Smooth muscle cell (in vitro differentiated cells): ENCODE measurements around the gene QKI. TPM values are rescaled to one million over a fixed set of nuclear protein-coding genes. Genes with fewer than 3 reads are reported as not detected.
"Not testable (repeated sequence)": the region's sequence is repeated elsewhere in the genome, so short reads cannot be mapped to it uniquely, and the experiment has no call there.

Experiments
- DNase-seq: peaks from one replicate; lab custom pipeline; 2025; ENCODE audit not compliant: unreplicated experiment; lab: John Stamatoyannopoulos, UW
- H2AFZ ChIP-seq: fragments of 200-600 bp; sonication (generic); 2 replicates; pipeline ENCODE4 v1.6.0; 2016; ENCODE audit warnings: antibody characterized with exemption, low read depth, mild to moderate bottlenecking
- H3F3A ChIP-seq: fragments of 200-600 bp; sonication (generic); 2 replicates; pipeline ENCODE4 v1.6.0; 2017; ENCODE audit warnings: antibody characterized with exemption, low read depth
- H3K27ac ChIP-seq: fragments of 200-600 bp; sonication (generic); 2 replicates; pipeline ENCODE4 v1.5.1; 2016; ENCODE audit warnings: low read depth, mild to moderate bottlenecking
- H3K27me3 ChIP-seq: fragments of 200-600 bp; sonication (generic); 2 replicates; pipeline ENCODE4 v1.6.1; 2016; ENCODE audit warnings: low read depth, mild to moderate bottlenecking
- H3K36me3 ChIP-seq: fragments of 200-600 bp; sonication (generic); 2 replicates; pipeline ENCODE4 v1.5.1; 2016; ENCODE audit warnings: low read depth
- H3K4me1 ChIP-seq: fragments of 200-600 bp; sonication (generic); 2 replicates; pipeline ENCODE4 v1.5.1; 2016; ENCODE audit warnings: low read depth
- H3K4me2 ChIP-seq: fragments of 200-600 bp; sonication (generic); 2 replicates; pipeline ENCODE4 v1.6.0; 2016; ENCODE audit warnings: mild to moderate bottlenecking
- H3K4me3 ChIP-seq: fragments of 200-600 bp; sonication (generic); 2 replicates; pipeline ENCODE4 v1.5.1; 2016; ENCODE audit warnings: mild to moderate bottlenecking
- H3K79me2 ChIP-seq: fragments of 200-600 bp; sonication (generic); 2 replicates; pipeline ENCODE4 v1.6.0; 2016; ENCODE audit warnings: low read depth, mild to moderate bottlenecking
- H3K9ac ChIP-seq: fragments of 200-600 bp; sonication (generic); 2 replicates; pipeline ENCODE4 v1.6.0; 2016; ENCODE audit warnings: low read depth
- H3K9me3 ChIP-seq: fragments of 200-600 bp; sonication (generic); replicated peaks from 2 replicates; pipeline ENCODE4 v1.5.1; 2016; ENCODE audit warnings: low read depth
- H4K20me1 ChIP-seq: fragments of 200-600 bp; sonication (generic); 2 replicates; pipeline ENCODE4 v1.6.0; 2016; ENCODE audit warnings: low read depth
- CTCF ChIP-seq: fragments of 200-600 bp; sonication (generic); IDR thresholded peaks from 2 replicates; pipeline ENCODE4 v1.5.1; 2017; ENCODE audit warnings: borderline replicate concordance, mild to moderate bottlenecking, antibody characterized with exemption; ENCODE audit not compliant: insufficient read depth, poor library complexity, severe bottlenecking
- WGBS: methylation state at CpG from one replicate; pipeline ENCODE4 v1.1.7; 2016; ENCODE audit warnings: low lambda C conversion rate; 5-methylcytosine and 5-hydroxymethylcytosine counted together
- polyA plus RNA-seq: library from polyadenylated mRNA; unstranded; fragments of >200 nt; fragmentation: Nextera tagmentation; extraction: Ambion mirVana; gene quantifications from 2 replicates; pipeline ENCODE4 v1.2.1, GENCODE V29; 2016
- total RNA-seq: library from RNA; depleted of rRNA; stranded (reverse); fragments of >200 nt; gene quantifications from 2 replicates; pipeline ENCODE4 v1.2.3, GENCODE V29; 2014

Gene QKI
- total and polyA plus RNA-seq, 2 experiments from 2014 or later = 65.1 to 162 TPM

- H3K4me3 ChIP-seq = no peak overlapping the region
- H2AFZ ChIP-seq = no peak overlapping the region
- TF ChIP-seq CTCF = no peak
- H3K4me1 ChIP-seq = no peaks in the 10 kb centered on the region
- H3K4me2 ChIP-seq = no peak overlapping the region
- H3K9ac ChIP-seq = no peak overlapping the region
- WGBS = 97% methylated on average over 10 of the region's 10 CpGs
- no peaks in the 10 kb centered on the region for H3K9me3 ChIP-seq
- no peaks in the 10 kb centered on the region for H3F3A ChIP-seq
- H4K20me1 ChIP-seq = no peaks in the 10 kb centered on the region
- H3K79me2 ChIP-seq = no peaks in the 10 kb centered on the region
- no peaks in the 10 kb centered on the region for H3K27me3 ChIP-seq
- no peak overlapping the region for H3K27ac ChIP-seq
- DNase-seq = no peak
- no peaks in the 10 kb centered on the region for H3K36me3 ChIP-seq
These were observed 37.0 kb upstream of the QKI start for GRCh38 chr6:163377561-163377960.

DNA sequence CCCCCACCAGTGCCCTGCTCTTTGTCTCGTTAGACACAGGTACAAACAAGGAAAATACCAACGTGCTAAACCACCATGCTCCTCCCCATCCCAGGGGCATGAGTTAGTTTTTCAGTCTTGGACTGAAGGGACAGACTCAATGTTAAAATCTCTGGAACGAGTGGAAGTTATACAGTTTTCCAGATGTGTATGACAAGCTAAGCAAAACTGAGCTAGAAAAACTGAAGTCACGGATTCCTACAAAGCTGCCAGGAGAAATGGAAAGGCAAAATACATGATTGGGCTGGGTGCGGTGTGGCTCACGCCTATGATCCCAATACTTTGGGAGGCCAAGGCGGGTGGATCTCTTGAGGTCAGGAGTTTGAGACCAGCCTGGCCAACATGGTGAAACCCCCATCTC lies 34.3 kb upstream of the QKI start:
- H4K20me1 ChIP-seq = no peaks in the 10 kb centered on the region
- H3K79me2 ChIP-seq = no peaks in the 10 kb centered on the region
- H3K27me3 ChIP-seq = no peaks in the 10 kb centered on the region
- no peak overlapping the region for H3K9ac ChIP-seq
- H3F3A ChIP-seq = no peaks in the 10 kb centered on the region
- WGBS = 93% methylated on average over 7 of the region's 7 CpGs
- DNase-seq = no peak
- H3K4me3 ChIP-seq = no peak overlapping the region
- no peak overlapping the region for H3K27ac ChIP-seq
- no peaks in the 10 kb centered on the region for H3K36me3 ChIP-seq
- H3K9me3 ChIP-seq = no peaks in the 10 kb centered on the region
- TF ChIP-seq CTCF = no peak
- no peak overlapping the region for H2AFZ ChIP-seq
- H3K4me2 ChIP-seq = no peak overlapping the region
- H3K4me1 ChIP-seq = no peaks in the 10 kb centered on the region

DNA sequence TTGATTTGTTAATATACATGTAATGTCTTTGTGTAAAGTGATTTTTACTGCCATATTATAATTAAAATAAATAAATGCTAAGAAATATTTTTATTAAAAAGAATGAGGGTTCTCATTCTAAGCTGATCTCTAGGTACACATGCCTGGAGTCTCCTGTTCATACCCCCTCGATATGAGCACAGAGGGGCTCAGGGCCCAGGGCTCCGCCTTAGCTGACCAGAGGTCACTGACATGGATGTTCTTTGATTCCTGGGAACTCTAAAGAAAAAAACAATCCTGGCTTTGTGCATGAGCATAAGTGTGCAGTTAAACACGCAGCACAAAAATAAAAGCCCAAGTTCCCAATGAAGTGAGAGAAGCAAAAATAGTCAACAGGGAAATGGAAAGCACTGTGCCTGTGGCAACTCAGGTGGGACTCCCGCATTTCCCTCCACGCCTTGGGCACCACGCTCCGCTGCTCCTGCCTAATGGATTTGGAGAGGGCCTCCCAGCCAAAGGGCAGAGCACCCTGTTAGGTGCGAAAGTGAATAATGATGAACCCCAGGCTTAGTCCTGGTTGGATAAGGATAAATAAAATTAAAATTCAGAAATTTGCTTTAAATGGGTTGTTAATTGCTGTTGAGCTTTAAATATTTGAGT lies 33.3 kb upstream of the QKI start:
- TF ChIP-seq CTCF = no peak
- no peaks in the 10 kb centered on the region for H4K20me1 ChIP-seq
- WGBS = 98% methylated on average over 8 of the region's 8 CpGs

GRCh38 chr6:163383396-163383795 lies 31.1 kb upstream of the QKI start:
- H4K20me1 ChIP-seq, H3F3A ChIP-seq, H2AFZ ChIP-seq, H3K4me1 ChIP-seq, H3K27ac ChIP-seq, H3K9ac ChIP-seq, H3K27me3 ChIP-seq, H3K9me3 ChIP-seq, H3K36me3 ChIP-seq, H3K4me3 ChIP-seq, H3K4me2 ChIP-seq, H3K79me2 ChIP-seq, DNase-seq: not testable (repeated sequence)
- WGBS = 88% methylated on average over 3 of the region's 3 CpGs

More for the DNA sequence above, 33.3 kb upstream of the QKI start:
- Histone ChIP-seq H3K27ac (no peak overlapping the region), H3K36me3 (no peaks in the 10 kb centered on the region), H2AFZ (no peak overlapping the region), H3F3A (no peaks in the 10 kb centered on the region), H3K79me2 (no peaks in the 10 kb centered on the region), H3K4me2 (no peak overlapping the region), H3K27me3 (no peaks in the 10 kb centered on the region), H3K4me1 (no peaks in the 10 kb centered on the region), H3K4me3 (no peak overlapping the region), H3K9me3 (no peaks in the 10 kb centered on the region), H3K9ac (no peak overlapping the region)
- DNase-seq = no peak
